Stimulated activated naive CD4-positive, alpha-beta T cell (primary cell): ENCODE measurements around the gene ERC2.

ENCODE experiments used
- DNase-seq, 6 experiments: peaks; one replicate each; lab custom pipeline; 2025; lab: John Stamatoyannopoulos, UW

The ERC2 gene

DNA sequence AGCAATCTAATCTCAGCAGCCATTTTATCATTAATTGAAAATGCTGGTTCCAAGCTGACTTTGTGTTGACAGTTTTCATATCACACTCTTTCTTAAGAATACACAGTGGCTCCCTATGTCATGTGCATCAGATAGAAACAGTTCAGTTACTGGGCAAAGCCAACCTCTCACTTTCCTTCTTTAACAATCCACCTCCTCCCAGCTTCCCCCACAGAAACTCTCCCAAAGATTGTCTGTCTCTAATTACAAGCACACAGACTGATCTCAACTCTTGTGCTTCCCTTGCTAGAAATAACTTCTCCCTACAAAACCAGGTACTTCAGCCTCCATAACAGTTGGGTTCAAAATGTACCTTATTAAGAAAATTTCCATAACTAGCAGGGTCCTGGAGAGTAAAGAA lies 752.2 kb downstream of the ERC2 start:
- DNase-seq: no peak

GRCh38 chr3:55714057-55714456 lies 754.2 kb downstream of the ERC2 start:
- DNase-seq: no peak

- no peak for DNase-seq
These were observed 756.6 kb downstream of the ERC2 start for GRCh38 chr3:55711646-55712045.

DNA sequence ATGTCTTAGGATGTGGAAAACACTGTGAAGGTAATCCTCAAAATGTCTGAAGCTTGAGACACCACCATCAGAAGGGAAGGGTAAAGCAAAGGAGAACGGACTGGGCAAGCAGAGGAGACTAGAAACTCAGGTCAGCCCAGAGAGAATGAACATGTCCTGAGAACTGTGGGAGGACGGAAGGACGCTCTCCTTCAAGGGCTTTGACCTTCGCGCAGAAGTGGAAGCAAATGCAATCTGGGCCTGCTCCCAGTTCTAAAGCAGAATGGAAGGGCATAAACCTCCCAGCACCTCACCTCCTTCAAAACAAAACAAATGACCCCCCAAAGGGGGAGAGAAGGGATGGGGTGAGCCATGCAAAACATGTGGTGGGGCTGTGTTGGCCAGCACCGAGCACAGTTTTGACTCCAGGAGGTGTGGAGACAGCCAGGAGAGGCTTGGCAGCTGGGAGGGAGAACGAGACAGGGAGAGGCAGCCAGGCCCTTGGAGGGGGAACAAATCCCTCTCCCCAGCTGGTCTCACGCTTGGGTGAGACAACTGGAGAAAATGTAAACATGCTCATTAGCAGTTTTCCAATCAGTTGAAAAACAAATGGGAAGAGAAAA lies 758.8 kb downstream of the ERC2 start:
- DNase-seq: no peak

DNA sequence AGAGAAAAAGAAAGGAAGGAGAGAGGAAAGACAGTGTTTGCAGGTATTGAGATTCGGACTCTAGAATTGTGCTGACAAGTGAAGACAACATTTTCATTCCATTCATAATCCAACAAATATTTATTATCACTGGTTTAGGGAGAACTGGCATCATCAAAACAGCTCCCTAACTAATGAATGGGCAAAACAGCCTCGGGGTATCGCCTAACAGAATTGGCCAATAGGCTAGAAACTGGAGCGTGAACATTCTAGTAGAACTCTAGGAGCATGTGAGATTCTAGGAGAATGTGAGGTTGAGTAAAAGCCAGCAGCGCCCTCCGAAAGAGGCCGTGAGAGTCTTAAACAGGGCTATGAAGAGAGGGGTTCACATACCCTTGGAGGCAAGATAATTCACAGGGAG lies 759.3 kb downstream of the ERC2 start:
- no peak for DNase-seq

DNA sequence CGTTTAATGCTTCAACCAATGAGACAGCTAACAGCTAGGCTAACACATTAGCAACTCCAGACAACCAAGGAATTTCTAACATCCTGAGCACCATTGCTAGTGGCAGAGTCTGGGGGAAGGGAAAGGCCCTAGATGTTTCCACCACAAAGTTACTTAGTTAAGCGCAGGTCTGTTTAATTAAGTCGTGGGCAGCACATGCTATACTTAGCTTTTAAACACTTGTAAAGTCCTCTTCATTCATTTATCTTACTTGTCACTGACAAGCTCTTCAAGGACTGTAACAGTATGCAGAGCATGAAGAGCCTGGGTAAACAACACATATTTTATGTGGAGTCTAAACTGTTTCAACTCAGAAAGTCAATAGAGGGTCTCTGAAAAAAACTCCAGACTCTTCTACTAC lies 760.0 kb downstream of the ERC2 start:
- no peak for DNase-seq

DNA sequence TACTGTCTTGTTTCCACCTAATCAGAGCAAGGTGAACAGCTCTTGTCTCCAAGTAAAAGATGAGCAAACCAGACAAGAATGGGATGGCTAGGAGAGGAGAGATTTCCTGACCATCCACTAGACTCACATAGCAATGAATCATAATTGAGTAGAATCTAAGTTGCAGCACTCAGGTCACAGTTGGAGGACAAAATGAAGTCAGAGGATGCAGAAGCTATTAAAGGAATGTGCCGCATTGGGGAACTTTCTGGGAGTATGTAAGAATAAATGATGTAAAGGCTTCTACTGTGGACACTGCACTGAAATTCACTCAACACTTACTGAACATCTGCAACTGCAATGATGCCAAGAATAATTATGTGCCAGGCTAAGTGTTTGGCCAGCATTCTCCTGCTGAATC lies 763.7 kb downstream of the ERC2 start:
- DNase-seq: no peak

DNA sequence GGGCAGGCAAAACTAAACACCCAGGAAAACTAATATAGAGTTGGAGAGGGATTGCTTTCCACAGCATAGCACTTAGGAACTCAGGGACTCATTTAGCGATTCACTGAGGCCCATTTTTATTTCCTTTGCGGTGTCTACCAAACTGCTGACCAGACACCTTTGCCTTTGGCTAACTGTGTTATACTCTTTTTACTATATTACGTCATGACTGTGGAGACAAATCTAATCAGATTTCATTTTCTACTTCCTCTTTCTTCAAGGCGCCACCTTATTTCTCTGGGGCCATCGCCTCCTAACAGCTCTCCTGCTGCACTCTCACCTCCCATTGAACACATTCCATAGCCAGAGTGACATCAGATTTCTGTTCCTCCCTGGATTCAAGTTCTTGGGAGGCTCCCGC lies 765.4 kb downstream of the ERC2 start:
- DNase-seq: no peak

- no peak for DNase-seq
These were observed 766.3 kb downstream of the ERC2 start for GRCh38 chr3:55701997-55702396.

GRCh38 chr3:55698831-55699230 lies 769.4 kb downstream of the ERC2 start:
- DNase-seq: no peak

GRCh38 chr3:55697177-55697865 lies 770.9 kb downstream of the ERC2 start:
- DNase-seq: no peak

- no peak for DNase-seq
These were observed 775.2 kb downstream of the ERC2 start for GRCh38 chr3:55692957-55693558.

DNA sequence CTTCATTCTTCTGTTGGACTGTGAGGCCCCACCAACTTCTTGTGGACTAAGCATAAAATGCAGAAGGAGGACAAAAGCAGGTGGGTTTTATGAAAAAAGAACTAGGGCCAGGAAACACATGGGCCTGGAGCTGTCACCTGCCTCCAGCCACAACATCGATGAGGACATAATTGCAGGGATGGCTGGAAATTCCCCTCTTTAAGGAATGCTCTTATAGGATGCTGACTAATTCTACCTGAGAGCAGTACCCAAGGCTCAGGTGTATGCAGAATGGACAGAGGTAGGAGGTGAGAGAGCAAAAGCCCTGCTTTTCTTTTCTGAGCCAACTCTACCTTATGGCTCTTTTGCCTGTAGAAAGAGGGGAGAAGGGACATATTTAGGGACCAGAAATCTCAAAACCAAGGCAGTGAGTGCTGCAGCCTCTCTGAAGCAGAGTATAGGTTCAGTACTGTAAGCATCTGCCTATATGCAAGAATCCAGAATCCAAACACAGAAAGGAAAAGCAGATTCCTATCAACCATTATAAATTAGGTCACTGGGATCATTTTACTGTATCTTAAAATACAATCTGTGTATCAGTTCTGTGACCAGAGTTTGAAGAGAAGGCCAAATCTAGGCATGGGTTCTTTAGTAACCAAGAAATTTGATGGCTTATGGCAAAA lies 775.8 kb downstream of the ERC2 start:
- DNase-seq: no peak

- no peak for DNase-seq
These were observed 777.1 kb downstream of the ERC2 start for GRCh38 chr3:55691141-55691540.

DNA sequence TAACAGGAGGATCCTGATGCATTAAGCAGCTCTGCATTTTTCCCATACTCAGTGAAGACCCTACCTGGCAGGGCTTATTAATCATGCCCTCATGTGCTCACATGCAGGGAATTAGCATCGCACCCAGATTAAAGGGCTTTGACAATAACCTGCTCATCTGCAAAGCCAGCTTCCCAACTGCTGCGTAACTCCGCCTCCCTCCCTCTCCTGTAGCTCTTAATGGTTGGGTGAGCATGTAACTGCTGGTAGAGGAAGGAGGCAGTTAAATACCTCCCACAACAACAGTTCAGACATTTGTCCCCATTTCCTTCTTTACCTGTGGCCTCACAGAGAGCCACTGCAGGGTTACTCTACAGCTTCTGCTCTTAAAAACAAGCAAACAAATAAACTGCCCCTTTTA lies 777.5 kb downstream of the ERC2 start:
- no peak for DNase-seq

DNA sequence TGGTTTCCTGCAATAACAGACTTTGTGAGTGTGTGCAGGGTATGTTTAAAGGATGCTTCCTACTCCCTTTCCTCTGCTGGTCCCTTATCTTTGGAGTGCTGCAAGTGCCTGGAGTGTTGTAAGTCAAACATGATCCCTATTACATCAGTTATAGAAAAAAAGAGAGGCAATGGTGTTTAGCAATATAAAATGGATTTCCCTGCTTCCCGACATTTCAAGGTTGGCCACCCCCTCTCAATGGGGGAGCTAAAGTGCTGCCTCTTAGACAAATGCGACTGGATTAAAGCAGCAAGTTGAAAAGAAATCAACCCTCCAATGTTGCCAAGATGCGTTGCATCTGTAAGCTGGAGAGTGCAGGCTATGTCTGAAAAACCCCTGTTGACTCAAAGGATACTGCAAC lies 778.1 kb downstream of the ERC2 start:
- DNase-seq: no peak

DNA sequence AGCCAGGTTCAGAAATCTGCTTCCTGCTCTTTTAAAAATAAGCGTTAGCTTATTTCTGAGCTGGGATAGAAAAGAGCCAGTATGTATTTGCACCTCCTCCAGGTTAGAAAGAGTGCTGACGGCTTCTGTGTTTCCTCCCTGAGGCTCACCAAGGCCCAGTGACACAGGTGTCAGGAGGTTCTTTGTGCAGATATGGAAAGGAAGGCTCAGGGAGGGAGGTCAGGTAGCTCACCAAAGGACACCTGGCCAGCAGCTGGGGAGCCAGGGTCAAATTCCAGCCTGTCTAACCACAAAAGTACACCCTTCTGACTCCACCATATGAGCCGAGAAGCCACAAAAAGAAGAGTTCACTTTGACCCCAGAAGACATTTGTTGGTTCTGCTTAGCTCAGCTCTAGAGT lies 780.1 kb downstream of the ERC2 start:
- no peak for DNase-seq

DNA sequence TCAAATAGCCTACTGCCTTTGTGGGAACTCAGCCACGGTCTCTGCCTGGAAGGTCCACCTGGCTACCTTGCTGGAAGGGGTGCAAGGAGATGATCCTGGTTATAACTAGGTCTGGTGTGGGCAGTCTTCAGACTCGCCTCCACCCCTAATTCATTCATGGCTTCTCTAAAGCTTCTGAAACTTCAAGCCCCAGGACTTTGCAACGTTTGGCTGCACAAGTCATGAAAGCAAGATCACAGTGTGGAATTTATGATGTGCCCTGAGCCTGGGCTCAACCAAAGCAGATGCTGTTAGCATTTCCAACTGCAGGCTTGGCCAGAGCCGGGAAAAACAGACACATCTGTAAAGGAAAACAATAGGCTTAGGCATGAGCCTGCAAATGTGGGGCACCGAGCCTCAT lies 780.7 kb downstream of the ERC2 start:
- DNase-seq: no peak

GRCh38 chr3:55686426-55687254 lies 781.6 kb downstream of the ERC2 start:
- no peak for DNase-seq

DNA sequence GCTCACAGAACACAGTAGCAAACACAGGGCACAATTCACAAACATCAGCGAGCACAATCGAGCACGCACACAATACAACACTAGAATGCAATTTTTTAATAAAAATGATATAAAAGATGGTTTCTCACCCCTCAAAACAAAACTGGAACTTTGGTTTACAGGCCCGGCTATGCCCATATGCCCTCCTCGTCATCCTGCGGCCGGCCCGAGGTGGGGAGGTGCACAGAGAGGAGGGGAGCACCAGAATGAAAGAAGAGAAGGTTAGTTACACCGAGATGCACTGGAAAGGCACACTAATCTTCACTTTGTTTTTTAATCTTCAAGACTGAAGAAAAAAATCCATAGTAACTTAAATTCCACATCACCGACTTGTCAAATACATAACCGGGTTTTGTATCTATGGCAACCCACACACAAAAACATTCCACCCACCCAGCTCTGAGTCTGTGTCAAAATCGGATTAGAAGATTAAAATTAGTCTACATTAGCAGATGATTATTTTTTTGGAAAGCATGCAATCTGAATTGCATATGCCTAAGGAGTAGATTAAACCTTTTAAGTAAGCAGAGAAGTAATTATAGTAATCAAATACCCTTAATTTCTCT lies 784.5 kb downstream of the ERC2 start:
- no peak for DNase-seq

GRCh38 chr3:55682461-55682860 lies 785.8 kb downstream of the ERC2 start:
- no peak for DNase-seq
